Activated T-cell treated with anti-CD3 and anti-CD28 coated beads, Interleukin-2, amount 50 U/mL, for 1 hour (primary cell): Measurements from ENCODE around the gene RAB6C.
"Not testable (repeated sequence)": the region's sequence is repeated elsewhere in the genome, so short reads cannot be mapped to it uniquely, and the experiment has no call there.

ENCODE experiments used
- DNase-seq: peaks from one replicate; pipeline ENCODE4 v3.0.0-alpha.2; 2020

RAB6C gene

DNA sequence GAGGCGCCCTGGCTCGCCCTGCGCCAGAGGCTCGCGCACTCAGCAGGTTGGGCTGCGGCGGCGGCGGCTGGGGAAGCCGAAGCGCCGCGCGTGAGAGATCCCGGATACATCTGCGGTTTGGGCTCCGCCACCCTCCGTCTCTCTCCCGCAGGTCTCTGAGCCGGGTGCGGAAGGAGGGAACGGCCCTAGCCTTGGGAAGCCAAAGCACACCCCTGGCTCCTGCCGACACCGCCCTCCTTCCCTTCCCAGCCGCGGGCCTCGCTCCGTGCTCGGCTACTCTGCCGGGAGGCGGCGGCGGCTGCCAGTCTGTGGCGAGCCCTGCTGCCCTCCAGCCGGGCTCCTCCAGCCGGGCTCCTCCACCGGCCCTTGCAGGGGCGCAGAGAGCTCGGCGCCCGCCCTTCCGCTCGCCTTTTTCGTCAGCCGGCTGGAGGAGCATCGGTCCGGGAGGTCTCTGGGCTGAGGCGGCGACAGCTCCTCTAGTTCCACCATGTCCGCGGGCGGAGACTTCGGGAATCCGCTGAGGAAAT lies at the start of gene RAB6C:
Gene RAB6C (plus strand): TSS at position 38 of the 527 bp plus-strand sequence. CDS start 450 bp downstream, at position 488.
- DNase-seq: not testable (repeated sequence)

DNA sequence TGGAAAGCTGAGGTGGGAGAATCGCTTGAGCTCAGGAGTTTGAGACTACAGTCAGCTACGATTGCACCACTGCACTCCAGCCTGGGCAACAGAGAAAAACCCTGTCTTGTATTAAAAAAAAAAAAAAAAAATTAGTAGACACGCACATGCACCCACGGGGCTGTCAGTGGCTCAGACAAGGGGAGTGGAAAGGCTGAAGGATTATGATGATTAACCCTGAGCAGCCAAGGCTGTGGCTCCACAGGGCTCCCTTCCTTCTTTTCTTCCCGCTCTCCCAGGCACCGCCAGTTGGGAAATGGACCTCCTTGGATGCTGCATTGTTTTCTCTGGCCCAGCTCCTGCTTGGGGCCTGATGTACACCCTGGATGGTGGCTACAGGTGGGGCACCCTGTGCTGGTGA lies 49.0 kb upstream of the RAB6C start:
- no peak for DNase-seq

GRCh38 chr2:129933387-129933786 lies 46.1 kb upstream of the RAB6C start:
- DNase-seq: not testable (repeated sequence)

DNA sequence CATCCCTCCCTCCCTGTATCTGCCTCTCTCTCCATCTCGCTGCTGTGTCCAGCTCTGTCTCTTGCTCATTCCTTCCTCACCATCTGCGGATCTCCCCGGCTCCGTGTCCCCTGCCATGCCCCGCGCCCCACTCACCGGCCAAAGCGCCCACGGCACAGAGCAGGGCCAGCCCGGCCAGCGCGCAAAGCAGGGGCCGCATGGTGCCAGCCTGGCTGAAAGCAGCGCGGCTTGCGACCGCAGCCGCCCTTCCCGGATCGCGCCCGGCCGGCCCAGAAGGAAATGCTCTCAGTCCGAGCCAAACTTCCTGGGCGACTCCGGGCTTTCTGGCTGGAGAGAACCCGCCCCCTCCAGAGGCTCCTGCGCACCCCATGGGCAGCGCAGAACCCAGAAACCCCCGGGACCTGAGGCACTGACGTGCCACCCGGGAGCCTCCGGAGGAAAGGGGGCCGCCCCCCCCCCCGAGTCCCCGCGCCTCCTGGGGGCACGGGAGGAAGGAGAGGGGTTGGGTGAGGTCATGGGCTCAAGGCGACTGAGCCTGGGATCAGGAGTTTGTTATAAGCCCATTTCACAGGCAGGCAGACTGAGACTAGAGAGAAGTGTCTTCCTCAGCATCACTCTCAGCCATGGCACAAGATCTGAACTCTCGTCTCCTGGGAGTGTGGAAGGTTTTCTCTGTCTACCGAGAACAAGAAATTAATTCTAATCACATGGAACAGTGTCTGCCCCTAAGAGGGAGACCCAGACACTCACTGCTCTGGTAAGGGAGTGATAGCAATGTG lies 45.2 kb upstream of the RAB6C start:
- no peak for DNase-seq

DNA sequence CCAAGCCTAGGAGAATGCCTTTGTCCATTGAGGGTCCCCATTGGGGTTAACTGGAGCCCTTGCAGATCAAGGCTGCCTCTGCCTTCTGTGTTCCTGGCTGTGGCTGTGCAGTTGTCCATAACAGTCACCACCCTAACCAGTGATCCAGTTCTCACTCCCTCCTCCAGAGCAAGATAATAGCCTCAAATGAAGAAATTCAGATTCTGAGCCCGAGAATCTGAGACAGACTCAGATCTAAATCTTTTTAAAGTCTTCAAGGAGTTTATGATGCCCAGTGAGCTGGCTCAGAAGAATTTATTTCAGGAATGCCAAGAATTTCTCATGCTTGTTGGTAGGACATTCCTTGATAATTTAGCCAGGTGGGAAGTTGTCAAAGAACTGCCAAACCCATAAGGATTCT lies 44.3 kb upstream of the RAB6C start:
- DNase-seq: no peak

- DNase-seq: peak; percentile 41
These were observed 43.0 kb upstream of the RAB6C start for GRCh38 chr2:129936334-129936934.

GRCh38 chr2:129938850-129939471 lies 40.5 kb upstream of the RAB6C start:
- not testable (repeated sequence) for DNase-seq

- DNase-seq: not testable (repeated sequence)
These were observed 36.0 kb upstream of the RAB6C start for GRCh38 chr2:129943456-129943855.

DNA sequence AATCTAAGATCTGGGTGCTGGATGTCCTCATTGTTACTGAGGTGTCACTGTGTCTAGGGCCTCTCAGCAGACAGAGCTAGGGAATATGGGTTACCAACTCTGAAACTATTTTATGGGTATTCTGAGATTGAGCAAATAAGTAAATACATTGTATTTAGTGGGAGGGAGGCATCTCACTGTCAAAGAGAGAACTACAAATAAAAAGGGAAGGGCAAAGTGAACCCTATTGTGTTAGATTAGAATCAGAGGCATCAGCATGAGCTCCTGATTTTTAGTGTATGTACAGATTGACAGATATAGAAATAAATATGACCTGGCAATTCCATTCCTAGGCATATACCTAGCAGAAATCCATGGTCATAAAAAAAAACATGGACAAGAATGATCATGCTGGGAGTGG lies 33.9 kb upstream of the RAB6C start:
- no peak for DNase-seq

GRCh38 chr2:129947712-129948111 lies 31.8 kb upstream of the RAB6C start:
- DNase-seq: not testable (repeated sequence)

DNA sequence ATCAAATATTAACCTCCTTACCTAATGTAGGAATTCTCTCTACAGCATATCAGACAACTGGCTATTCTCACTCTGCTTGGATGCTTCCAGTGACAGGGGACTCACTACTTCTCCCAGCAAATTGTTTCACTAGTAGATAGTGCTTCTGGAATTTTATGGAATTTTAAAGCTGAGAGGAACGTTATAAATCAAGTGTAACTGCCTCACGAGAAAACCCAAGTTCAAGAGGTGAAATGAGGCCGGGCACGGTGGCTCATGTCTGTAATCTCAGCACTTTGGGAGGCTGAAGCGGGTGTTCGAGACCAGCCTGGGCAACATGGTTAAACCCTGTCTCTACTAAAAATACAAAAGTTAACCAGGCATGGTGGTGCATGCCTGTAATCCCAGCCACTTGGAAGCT lies 23.3 kb upstream of the RAB6C start:
- not testable (repeated sequence) for DNase-seq

GRCh38 chr2:129957891-129958290 lies 21.6 kb upstream of the RAB6C start:
- no peak for DNase-seq

DNA sequence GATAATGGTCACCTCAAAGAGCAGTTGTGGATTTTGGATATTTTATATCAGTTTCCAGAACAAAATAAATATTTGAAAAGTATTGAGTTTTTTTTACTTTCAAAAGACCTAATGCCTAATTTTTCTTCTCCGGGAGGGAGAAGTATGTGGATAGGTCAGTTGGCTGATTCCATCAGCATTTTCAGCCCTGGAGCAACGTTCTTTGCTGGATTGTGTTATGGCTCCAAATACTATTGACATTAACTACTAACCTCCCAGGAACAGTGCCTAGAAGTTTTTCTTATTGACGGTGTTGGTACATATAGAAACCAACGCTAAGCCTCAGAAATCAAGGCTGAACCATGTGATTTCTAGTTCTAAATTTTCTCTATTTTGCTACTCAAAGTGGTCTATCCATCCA lies 20.7 kb upstream of the RAB6C start:
- not testable (repeated sequence) for DNase-seq

DNA sequence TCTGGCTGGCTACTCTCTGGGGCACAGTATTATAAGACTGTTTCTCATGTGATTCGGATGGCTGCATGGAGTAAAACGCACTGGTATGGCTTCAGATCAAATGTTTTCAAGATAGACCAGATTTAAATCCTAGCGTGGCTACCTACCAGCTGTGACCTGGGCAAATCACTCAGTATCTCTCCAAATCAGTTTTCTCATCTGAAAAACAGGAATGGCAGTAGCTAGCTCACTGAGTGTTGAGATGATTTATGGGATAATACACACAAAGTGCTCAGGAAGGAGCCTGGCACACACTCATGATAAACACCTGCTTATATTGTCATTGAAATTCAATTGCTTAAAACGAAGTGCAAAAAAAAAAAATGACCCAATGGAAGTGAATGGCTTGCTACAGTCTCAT lies 10.9 kb upstream of the RAB6C start:
- DNase-seq: not testable (repeated sequence)

DNA sequence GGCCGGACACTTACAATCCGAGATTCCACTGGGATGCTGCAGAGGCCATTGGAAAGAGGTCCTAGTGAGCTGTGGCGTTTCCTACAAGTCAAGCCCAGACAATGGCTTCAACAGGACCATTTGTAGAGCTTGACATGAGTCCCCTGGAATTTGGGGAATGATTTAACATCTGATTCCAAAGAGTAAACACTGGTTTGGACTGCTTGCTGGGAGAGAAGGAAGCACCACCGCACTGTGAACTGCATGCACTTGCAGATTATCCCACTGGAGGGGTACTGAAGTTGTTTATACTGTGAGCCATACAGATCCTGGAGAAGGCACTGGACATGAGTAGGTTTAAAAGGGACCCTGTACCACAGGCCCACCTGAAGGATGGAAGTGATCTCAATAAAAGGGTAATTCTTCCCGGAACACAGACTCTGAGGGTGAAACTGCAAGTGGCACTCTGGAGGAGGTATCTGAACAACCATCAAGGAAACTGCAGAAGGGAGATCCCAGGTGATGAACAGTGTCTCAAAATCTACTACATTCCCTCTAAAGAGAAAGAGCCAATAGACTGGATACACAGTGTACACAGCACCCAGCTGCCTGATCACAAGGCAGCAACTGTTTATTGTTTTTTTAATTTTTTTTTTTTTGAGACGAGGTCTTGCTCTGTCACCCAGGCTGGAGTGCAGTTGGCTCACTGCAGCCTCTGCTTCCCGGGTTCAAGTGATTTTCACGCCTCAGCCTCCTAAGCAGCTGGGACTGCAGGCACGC lies 4.3 kb upstream of the RAB6C start:
- no peak for DNase-seq

DNA sequence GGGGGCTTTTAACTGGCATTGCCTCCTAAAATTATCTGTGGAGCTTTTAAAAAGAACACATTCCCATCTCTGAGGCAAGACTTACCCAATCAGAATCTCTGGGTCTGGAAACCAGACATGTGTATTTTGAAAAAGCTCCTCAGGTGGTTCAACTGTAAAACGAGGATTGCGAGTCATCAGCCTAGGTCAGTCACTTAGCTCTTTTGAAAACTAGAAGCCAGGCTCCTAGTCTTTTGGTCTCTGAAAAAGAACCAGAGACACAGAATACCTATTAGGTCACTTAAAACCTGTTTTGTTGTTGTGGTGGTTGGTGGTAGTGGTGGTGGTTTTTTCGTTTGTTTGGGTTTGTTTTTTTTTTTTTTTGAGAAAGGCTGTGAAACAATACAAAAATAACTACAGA lies 2.5 kb upstream of the RAB6C start:
- DNase-seq: not testable (repeated sequence)

- no peak for DNase-seq
These were observed 1.5 kb upstream of the RAB6C start for GRCh38 chr2:129977986-129978385.

DNA sequence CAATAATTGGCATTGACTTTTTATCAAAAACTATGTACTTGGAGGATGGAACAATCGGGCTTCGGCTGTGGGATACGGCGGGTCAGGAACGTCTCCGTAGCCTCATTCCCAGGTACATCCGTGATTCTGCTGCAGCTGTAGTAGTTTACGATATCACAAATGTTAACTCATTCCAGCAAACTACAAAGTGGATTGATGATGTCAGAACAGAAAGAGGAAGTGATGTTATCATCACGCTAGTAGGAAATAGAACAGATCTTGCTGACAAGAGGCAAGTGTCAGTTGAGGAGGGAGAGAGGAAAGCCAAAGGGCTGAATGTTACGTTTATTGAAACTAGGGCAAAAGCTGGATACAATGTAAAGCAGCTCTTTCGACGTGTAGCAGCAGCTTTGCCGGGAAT lies 780 bp downstream of the RAB6C start:
- not testable (repeated sequence) for DNase-seq

DNA sequence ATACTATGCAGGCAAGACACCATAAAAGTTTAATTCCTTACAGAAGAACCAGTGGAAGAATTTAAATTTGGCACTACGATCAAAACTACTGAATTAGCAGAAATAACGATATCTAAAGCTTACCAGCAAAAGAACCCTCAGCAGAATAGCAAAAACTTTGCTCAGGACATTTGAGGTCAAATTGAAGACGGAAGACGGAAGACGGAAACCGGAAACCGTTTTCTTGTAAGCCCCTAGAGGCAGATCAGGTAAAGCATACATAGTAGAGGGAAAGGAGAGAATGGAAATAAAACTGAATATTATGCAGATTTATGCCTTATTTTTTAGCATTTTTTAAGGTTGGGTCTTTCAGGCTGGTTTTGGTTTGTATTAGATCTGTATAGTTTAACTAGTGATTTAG lies 2.2 kb downstream of the RAB6C start:
- DNase-seq: not testable (repeated sequence)

DNA sequence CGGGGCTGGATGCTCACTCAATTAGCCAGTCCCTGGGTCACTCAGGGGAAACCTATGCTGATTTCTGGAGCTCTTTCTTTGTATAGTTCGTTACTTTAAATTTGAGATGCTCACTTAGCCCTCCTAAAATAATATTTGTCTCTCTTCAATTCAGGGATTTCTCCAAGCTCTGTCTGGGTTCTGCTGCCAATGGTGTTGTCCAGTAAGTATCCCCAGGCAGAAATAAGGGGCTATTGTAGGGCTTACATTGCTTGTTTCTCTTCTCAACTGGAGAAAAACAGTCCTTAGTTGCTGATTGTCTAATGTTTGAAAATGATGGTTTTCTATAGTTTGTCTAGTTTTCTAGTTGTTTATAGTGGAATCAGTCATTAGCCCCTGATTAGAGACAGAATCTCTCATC lies 5.0 kb downstream of the RAB6C start:
- DNase-seq: no peak

- not testable (repeated sequence) for DNase-seq
These were observed 13.0 kb downstream of the RAB6C start for GRCh38 chr2:129992415-129993006.

DNA sequence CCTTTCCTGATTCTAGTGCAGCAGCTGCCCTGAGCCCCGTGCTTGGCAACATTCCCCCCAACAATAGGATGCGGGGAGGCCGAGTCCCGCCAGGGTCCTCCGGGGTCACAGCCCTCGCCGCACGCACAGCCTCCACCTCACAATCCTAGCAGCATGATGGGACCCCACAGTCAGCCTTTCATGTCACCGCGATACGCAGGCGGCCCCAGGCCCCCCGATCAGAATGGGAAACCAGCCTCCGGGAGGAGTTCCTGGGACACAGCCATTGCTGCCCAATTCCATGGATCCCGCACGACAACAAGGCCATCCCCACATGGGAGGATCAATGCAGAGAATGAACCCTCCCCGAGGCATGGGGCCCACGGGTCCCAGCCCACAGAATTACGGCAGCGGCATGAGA lies 13.7 kb downstream of the RAB6C start:
- not testable (repeated sequence) for DNase-seq
